ENCODE data around the gene LPAR1.

The LPAR1 gene

GRCh38 chr9:110912419-110913291, 125.6 kb downstream of the LPAR1 start:
- DNase-seq: no peak

GRCh38 chr9:110911659-110912418, 126.4 kb downstream of the LPAR1 start:
- no peak for DNase-seq

DNA sequence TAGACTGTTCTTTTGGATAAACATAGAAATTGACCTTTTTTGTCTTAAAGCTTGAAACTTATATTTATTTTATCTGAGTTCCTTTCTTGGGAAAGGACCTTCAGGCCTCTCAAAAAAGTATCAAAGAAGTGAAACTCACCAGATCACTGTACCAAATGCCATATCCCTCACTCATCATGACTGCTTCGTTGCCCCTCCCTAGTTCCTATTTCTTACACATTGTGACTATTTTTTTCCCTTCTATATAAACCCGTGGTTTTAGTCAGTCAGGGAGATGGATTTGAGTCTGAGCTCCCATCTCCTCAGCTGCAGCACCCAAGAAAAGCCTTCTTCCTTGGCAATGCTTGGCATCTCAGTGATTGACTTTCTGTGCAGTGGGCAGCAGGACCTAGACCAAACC, 129.4 kb downstream of the LPAR1 start:
- no peak for DNase-seq

DNA sequence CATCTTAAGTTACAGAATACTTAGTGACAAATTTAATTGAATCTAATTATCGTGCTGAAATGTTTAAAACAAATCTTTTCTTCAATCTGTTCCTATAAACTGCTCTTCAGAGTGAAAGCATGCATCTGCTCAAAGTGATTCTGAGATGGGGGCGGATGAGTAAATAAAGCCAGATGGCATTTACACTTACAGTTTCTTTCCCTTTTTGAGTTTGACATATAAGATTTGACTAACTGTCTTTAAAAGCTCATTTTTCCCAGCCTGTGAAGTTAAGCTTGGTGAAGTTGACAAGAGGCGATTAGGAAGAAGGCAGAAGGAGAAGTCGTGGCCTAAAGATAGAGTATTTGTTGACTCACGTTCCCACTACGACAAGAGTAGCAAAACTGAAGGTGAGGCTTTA, 137.4 kb downstream of the LPAR1 start:
- no peak for DNase-seq

GRCh38 chr9:110900456-110900855, 137.8 kb downstream of the LPAR1 start:
- no peak for DNase-seq

GRCh38 chr9:110898866-110899265, 139.4 kb downstream of the LPAR1 start:
- DNase-seq: no peak

DNA sequence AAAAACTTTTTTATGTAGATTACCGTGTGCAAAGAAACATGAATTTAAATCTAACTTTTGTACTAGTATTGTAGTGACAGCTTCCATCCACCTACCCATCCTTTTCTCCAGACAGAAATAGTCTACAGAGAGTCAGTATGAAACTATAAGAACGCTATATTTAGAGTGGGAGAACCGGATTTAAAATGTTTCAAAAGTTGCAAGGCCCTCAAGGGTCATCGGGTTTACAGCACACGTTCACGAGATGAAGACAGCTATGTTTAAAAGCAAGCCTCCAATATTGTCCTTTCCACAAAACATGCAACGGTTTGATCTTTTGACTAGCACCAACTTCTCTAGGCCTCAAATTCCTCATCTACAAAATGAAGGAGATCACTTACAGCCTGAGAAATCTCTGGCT, 139.9 kb downstream of the LPAR1 start:
- DNase-seq: no peak

- DNase-seq: no peak
These were observed 140.3 kb downstream of the LPAR1 start for GRCh38 chr9:110897943-110898342.

GRCh38 chr9:110895147-110895905, 142.9 kb downstream of the LPAR1 start:
- no peak for DNase-seq

- DNase-seq: no peak
These were observed 143.5 kb downstream of the LPAR1 start for GRCh38 chr9:110894731-110895130.

DNA sequence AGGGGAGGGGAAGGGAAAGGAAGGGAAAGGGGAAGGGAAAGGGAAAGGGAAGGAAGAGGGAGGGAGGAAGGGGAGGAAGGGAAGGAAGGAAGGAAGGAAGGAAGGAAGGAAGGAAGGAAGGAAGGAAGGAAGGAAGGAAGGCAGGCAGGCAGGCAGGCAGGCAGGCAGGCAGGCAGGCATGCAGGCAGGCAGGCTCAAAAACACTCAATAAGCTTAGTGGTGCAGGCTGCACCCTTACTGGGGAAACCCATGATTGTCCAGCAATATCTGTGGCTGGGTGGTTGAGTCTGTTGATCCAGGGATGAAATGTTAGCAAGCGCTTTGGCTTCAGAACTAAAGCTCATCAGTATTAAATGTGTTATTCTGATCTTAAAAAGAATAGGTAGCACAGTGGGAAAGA, 145.6 kb downstream of the LPAR1 start:
- DNase-seq: no peak

DNA sequence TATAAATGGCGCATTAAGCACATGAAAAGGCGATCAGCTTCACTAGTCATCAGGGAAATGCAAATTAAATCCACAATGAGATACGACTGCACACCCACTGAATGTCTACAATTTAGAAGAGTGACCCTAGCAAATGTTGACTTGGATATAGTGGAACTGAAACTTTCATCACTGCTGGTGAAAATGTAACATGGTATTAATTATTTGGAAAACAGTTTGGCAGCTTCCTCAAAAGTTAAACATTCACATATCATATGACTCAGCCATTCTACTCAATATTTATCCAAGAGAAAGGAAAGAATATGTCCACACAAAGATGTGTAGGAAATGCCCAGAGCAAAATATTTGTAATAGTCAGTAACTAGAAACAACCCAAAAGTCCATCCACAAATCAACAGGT, 146.5 kb downstream of the LPAR1 start:
- DNase-seq: no peak

DNA sequence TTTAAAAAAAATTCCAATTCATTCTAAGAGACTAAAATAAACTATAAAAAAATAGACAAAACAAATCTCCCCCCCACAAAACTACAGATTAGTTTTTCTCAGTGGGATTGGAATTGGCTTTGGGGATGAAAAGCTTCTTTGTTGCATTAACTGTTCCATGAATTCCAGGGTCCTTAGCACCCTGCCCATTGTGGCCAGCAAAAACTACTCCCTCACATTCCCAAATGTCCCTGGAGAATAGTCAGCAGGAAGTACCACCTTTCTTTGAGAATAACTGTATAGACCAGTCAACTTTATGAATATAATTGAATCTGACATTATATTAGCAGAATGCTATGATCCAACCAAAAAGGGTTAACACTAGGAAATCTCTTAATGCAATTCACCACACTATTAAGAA, 147.9 kb downstream of the LPAR1 start:
- DNase-seq: no peak

- DNase-seq: no peak
These were observed 151.0 kb downstream of the LPAR1 start for GRCh38 chr9:110887276-110887675.

- DNase-seq: no peak
These were observed 151.4 kb downstream of the LPAR1 start for GRCh38 chr9:110886832-110887231.

- no peak for DNase-seq
These were observed 158.1 kb downstream of the LPAR1 start for GRCh38 chr9:110880189-110880588.

GRCh38 chr9:110877374-110877773, 160.9 kb downstream of the LPAR1 start:
- no peak for DNase-seq

DNA sequence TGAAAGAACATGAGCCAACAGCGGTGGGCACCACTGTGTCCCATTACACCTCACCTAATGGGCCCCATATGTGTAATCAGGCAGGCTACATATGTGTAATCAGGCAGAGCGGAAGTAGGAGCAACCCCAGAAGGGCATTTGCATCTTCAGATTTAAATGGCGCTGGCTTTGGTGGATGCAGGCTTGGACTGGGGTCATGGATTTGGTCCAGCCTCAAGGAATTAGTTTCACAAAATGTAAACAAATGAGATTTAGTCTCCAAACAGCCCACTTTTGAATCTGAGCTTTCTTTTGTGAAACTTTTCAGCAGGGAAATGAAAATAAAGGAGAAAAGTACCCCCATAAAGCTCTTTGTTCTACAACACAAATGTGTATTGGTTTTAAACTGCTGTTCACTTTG, 161.3 kb downstream of the LPAR1 start:
- no peak for DNase-seq

DNA sequence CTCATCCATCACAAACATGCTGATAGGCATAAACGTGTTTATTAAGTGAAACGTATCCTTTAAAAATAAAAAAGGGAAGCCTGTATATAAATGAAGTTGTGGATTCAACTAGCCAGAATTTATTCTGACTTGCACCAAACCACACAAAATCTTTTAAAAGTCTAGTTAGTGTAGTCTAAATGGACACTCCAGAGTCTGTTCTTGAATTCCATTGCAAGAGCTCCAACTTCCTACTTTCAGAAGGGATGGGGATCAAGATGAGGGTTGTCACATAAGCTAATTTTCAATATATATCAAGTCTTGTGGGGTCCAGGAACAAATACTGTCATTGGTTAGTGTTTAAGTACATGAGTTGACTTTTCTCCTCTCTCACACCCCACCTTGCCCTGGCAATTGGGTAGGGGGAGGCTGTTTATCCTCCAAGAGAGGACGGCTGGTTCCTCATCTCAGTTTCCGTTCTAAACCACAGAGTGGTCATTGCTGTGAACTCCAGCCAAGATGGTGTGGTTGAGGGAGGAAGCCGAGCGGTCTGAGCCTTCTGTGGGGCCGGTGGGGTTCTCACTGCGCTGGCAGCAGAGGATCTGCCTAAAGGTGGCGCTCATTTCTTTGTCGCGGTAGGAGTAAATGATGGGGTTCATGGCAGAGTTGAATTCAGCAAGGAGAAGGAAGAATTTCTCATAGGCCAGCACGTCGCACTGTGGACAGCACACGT, 163.2 kb downstream of the LPAR1 start:
- DNase-seq: no peak

DNA sequence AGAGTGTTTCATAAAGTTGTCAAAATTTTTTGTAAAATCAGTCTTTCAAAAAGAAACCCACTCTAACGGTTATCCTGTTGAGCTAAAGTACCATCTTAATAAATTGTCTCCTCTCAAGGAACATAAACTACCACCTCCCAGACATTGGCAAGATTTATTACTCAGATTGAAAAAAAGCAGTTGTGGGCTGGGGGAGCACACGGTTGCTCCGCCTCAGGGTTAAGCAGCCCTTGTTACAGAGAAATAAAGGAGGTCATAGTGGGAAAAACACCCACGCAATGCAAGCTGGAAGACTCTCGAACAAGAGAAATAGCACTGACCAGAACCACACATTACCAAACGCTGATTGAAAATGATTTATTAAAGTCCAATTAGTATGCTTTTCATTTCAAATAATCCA, 165.3 kb downstream of the LPAR1 start:
- DNase-seq: no peak

DNA sequence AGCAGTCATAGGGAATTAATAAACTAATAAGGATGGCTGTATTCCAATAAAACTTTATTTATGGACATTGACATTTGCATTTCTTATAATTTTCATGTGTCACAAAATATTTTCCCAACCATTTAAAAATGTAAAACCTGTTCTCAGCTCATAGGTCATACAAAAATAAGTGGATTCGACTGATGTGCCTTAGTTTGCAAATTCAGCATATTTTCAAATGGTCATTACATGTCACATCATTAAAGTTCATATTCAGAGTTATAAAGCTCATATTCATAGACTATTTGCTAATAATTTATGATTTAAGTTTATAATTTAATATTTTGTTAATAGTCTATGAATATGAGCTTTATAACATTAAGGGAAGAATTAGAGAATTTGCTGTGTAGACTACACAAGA, 166.5 kb downstream of the LPAR1 start:
- no peak for DNase-seq

DNA sequence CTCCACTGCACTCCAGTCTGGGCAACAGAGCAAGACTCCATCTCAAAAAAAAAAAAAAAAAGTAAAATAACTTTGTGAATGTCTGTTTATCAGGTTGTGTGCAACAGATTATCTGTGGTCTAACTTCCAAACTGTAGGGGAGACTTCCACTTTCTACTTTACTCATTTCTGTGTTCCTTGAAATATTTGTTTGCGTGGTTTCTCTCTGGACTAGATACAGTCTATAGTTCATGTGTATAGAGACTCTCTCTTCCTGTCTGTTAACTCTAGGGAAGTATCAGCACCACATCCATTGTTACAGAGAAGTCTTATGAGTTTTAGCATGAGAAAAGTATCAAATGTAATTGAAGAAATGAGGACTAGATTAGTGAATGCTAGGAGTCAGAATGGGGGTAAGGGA, 168.3 kb downstream of the LPAR1 start:
- no peak for DNase-seq

DNA sequence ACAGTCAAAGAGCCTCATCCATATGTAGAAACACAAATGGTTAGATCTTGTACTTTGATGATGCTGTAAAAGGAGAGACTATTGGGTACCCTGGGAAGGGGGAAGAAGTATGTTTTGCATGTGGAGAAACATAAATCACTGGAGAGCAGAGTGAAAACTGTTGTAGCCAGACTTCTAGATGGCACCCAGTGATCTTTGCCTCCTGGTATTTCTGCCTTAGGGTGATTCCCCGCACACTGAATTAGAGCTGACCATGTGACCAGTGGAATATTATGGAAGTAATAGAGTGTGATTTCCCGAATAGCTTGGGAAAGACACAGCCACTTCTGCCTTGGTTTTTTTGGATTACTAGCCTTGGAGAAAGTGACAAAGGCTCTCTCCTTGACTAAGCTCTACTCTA, 174.3 kb downstream of the LPAR1 start:
- no peak for DNase-seq

Data from activated CD4-positive, alpha-beta T cell treated with anti-CD3 and anti-CD28 coated beads for 4 hours (primary cell).